GM18868 (cell line): ENCODE data around the gene PRR22.
A peak's percentile ranks its signal among the peaks of the same experiment; 100 is the strongest.

ENCODE experiments used
- ATAC-seq: cut with Tn5 transposase; IDR thresholded peaks from one replicate; pipeline ENCODE4 v1.9.1; 2021; ENCODE audit warnings: mild to moderate bottlenecking, moderate library complexity; ENCODE audit not compliant: unreplicated experiment

PRR22 gene

GRCh38 chr19:5784581-5785147, at the start of gene PRR22:
PRR22 (minus strand) TSS chr19:5784746; CDS start chr19:5784660, 86 bp downstream.
- ATAC-seq = no peak

GRCh38 chr19:5832527-5833216, 48.1 kb upstream of the PRR22 start:
- no peak for ATAC-seq

- ATAC-seq = no peak
Measured at GRCh38 chr19:5832061-5832460, 47.5 kb upstream of the PRR22 start.

GRCh38 chr19:5831159-5831558, 46.6 kb upstream of the PRR22 start:
- no peak for ATAC-seq

GRCh38 chr19:5829567-5830310, 45.2 kb upstream of the PRR22 start:
- no peak for ATAC-seq

- no peak for ATAC-seq
Measured at GRCh38 chr19:5828661-5829566, 44.4 kb upstream of the PRR22 start.

GRCh38 chr19:5827891-5828660, 43.5 kb upstream of the PRR22 start:
- peak; percentile 64 for ATAC-seq

GRCh38 chr19:5827342-5827890, 42.9 kb upstream of the PRR22 start:
- ATAC-seq = no peak

GRCh38 chr19:5826531-5827341, 42.2 kb upstream of the PRR22 start:
- ATAC-seq = no peak

GRCh38 chr19:5825178-5825577, 40.6 kb upstream of the PRR22 start:
- no peak for ATAC-seq

GRCh38 chr19:5824751-5825150, 40.2 kb upstream of the PRR22 start:
- no peak for ATAC-seq

- no peak for ATAC-seq
Measured at GRCh38 chr19:5823579-5824281, 39.2 kb upstream of the PRR22 start.

- ATAC-seq = no peak
Measured at GRCh38 chr19:5822181-5822844, 37.8 kb upstream of the PRR22 start.

- ATAC-seq = no peak
Measured at GRCh38 chr19:5821521-5822180, 37.1 kb upstream of the PRR22 start.

GRCh38 chr19:5820785-5821184, 36.2 kb upstream of the PRR22 start:
- ATAC-seq = no peak

- ATAC-seq = no peak
Measured at GRCh38 chr19:5818594-5818993, 34.0 kb upstream of the PRR22 start.

- ATAC-seq = no peak
Measured at GRCh38 chr19:5817218-5817617, 32.7 kb upstream of the PRR22 start.

- ATAC-seq = no peak
Measured at GRCh38 chr19:5814852-5815246, 30.3 kb upstream of the PRR22 start.
